Effector CD8-positive, alpha-beta T cell (primary cell): ENCODE data around the gene SLC40A1.

ENCODE experiments used
- DNase-seq: peaks from one replicate; lab custom pipeline; 2025; lab: John Stamatoyannopoulos, UW

SLC40A1 gene

GRCh38 chr2:189540551-189540950 is 40.0 kb downstream of the SLC40A1 start:
- no peak for DNase-seq

- no peak for DNase-seq
Observed at GRCh38 chr2:189538402-189538801, 42.2 kb downstream of the SLC40A1 start.

GRCh38 chr2:189536830-189537229 is 43.8 kb downstream of the SLC40A1 start:
- no peak for DNase-seq

DNA sequence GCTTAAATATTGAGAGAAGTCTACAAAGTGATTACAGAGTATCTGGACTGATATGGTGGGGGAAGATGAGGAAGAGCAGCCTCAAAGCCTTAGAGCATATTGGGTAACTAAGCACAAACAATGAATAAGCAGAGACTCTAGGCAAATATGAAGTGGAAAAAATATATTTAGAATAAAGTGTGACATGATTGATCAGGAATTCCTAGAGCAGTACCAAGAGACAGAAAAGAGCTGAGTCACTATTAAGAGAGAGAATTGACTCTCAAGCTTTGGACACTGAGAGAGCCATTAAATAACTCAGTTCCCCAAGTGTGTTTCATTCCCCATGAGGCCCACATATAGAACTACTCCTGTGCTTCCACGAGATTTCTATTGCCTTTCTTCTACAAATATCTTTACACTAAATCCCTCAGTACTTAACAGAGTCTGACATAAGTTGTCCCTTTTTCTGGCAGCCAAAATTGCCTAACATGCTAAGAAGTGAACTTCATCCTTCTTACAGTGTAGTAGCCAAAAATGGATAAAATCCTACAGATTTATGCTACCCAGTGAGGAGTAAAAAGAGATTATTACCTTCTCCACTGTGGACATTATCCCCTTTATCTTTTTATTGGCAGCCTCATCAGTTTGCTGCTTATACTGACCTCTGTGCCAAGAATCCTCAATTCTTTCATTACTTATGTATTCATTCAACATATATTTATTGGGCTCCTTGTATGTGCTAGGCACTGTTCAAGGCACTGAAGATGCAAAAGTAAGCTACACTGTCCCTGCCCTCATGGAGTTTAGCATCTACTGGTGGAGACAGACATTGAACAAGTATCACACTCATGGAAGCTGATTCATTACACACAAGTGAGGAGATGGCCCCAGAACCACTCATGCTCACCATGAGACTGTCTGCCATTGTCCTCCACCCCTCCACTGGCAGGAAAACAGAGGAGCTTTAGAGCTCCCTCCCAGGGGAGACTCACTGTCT is 45.4 kb downstream of the SLC40A1 start:
- no peak for DNase-seq

DNA sequence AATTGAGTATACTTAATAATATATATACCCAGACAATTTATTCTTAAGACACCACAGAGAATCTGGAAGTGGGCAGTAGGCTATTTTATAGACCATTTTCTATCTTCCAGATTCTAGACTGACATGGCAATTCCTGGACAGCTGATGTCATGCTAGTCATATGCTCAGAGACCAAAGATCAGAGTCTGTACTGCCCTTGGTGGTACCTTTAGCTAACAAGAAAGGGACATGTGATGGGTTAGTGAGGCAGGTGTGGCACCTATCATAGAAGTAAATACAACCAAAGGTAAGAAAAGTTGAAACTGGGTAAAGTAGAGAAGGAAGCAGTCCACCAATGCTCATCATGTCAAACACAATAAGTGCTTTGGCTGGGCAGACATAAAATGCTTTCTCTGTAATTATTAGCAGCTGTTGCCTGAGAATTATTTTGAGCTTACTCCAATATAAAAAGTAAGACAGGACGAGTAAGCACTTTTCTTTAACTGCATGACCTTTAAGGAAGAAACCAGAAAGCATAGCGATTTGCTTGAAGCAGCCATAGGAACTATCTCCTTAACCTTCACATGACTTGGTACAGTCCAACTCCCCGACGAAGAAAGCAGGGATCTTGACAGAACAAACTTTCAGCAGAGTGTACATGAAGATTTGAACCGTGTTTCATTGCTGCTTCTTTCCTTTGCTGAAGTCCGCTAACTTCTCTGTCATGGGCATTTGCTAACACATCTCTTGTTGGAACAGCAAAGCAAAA is 47.1 kb downstream of the SLC40A1 start:
- no peak for DNase-seq

DNA sequence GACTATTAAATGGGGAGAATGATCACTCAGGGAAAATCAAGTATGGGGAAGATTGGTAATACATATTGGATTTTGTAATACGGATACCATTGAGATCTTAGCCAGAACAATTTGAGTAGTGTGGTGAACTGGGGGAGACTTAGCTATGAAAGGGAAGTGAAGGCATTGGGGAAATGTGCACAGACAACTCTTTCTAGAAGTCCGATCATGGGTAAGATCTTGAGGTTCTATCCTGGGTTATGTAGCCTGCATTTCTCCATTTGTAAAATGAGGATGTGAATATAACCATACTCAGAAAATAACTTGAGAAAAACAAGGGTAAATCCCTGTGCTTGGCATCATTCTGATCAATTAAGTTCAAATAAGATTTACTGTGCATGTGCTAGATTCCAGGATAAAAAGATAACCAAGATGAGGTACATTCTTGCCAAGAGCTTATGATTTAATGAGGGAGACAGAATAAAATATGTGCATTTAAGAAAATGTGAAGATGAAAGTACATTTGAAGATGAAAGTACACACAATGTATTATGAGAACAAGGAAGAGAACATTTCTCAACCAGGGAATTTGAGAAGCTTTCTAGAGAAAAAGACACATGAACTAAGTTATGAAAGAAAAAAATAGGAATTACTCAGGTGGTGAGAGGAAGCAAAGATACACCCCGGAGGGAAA is 49.5 kb downstream of the SLC40A1 start:
- DNase-seq: no peak

DNA sequence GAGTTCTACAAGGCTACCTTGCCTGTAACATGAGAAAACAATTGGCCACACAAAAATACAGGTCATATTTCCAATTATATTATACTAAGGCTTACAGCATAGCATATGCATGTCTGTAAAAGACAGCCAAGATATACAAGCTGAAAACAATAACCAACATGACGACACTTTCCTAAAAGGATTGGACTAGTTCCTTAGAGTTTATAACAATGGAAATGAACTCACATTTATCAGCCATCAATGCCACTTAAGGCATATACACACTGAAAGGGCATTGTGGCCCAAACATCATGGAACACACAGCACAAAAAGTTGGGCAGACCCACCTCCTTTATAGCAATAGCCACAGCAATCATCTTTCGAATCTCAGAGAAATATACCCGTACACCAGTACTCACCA is 52.0 kb downstream of the SLC40A1 start:
- DNase-seq: no peak

- no peak for DNase-seq
Observed at GRCh38 chr2:189527812-189528592, 52.6 kb downstream of the SLC40A1 start.

- DNase-seq: no peak
Observed at GRCh38 chr2:189527041-189527750, 53.4 kb downstream of the SLC40A1 start.

DNA sequence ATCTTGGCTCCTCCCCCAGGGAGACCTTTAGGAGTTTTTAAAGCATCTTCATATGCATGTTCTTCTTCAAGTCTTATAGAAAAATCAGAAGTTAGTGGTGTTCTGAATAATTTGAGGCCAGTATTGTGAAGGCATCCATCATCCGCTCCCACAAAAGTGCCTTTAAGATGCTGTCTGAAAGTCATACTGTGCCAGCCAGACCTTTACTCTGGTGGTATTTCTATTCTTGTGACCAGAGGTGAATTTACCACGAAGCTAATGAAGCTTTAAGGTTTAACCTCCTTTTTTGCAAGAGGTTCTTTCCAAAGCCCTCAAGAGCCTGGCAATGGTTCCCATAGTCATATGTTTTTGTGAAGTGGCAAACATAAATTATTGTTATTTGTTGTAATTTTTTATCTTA is 54.3 kb downstream of the SLC40A1 start:
- no peak for DNase-seq

DNA sequence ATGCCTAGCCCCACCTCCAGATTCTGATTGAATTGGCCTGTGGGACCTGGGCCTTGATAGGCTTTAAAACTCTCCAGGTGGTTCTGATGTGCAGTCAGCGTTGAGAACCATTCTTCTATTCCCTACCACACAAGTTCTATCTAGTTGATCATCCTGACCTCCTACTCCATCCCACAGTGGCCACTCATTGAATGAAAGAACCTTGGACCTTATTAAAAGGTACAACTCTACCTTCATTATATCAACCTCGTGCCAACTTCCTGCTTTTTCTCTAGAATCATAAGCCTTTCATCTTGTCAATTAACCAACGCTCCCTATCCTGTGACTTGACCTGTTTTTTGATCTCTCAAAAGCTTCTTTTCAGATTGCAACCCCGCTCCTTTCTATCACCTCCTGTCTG is 55.8 kb downstream of the SLC40A1 start:
- DNase-seq: no peak

- no peak for DNase-seq
Observed at GRCh38 chr2:189522435-189523151, 58.0 kb downstream of the SLC40A1 start.

DNA sequence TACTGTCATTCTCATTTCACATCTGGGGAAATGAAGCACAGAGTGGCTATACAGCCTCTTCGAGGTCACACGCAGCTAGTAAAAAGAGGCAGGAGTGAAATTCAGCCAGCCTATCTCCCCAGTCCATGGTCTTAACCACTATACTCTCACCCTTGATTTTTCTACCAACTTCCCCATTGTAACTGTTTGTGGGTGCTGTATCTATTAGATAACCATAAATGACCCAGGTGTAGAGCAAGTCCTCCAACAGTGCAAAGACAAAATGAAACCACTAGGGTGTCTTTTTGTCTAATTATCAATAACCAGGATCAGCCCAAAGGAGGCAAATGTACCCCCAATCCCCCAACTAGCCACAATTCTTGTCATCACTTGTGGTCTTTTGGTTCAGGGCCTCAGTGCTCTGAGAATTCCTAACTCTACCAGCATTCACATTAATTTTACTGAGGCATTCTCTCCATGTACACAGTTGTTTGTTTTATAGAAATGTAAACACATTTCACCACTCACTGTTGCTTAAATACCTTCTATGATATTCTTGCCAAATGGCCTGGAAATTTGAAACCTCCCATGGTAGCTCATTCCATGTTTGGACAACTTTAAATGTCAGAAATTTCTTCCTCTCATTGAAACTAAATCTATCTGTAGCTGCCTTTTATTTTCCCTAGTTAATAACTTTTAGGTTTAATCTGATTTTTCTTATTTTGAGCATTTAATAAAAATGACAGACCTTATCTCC is 58.7 kb downstream of the SLC40A1 start:
- no peak for DNase-seq

GRCh38 chr2:189519631-189520387 is 60.8 kb downstream of the SLC40A1 start:
- DNase-seq: no peak

DNA sequence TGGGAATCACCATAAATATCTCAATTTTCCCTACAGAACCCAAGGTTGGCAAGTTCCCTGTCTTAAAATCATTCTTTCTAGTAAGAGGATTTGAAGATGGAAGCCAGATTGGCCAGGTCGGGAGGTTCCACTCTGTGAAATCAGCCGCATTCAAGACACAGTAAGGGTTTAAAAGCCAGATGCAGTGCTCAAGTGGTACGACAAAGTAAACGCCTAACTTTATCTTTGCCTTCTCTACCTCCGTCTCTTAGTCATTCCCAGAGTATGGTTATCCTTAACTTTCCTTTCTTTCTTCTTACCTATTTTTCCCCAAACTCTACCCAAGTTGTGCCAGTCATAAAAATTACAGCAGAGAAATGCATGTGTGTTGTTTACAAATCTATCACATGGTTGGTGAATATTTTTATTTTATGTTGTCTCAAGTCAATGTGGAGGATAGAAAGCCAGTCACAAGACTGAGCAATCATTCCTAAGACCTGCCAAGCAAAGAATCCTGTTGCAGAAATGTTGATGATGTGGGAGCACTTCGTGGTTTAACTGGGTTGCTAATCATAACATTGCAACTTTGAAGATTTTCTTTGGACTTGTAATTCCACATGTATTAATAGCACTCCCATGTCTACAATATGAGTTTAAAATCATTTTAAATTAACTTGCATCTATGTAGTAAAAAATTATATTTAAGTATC is 62.6 kb downstream of the SLC40A1 start:
- no peak for DNase-seq

- DNase-seq: no peak
Observed at GRCh38 chr2:189516546-189516945, 64.0 kb downstream of the SLC40A1 start.

- DNase-seq: no peak
Observed at GRCh38 chr2:189515264-189515663, 65.3 kb downstream of the SLC40A1 start.

GRCh38 chr2:189514104-189514503 is 66.5 kb downstream of the SLC40A1 start:
- no peak for DNase-seq
